NT2/D1 (cell line): ENCODE results near the gene MYO7B.
"Not testable (repeated sequence)": the region's sequence is repeated elsewhere in the genome, so short reads cannot be mapped to it uniquely, and the experiment has no call there.

Source experiments
- DNase-seq: peaks from one replicate; pipeline ENCODE4 v3.0.0-alpha.2; 2011; ENCODE audit warnings: low read depth, low spot score
- H3K27me3 ChIP-seq: 2 replicates; pipeline ENCODE4 v1.6.0; 2011; ENCODE audit warnings: mild to moderate bottlenecking; ENCODE audit not compliant: insufficient read length, insufficient read depth
- H3K36me3 ChIP-seq: 2 replicates; pipeline ENCODE4 v1.6.1; 2011; ENCODE audit warnings: mild to moderate bottlenecking, low read length, mixed read lengths; ENCODE audit not compliant: insufficient read depth, insufficient read length
- H3K4me1 ChIP-seq: 2 replicates; pipeline ENCODE4 v1.5.1; 2011; ENCODE audit not compliant: insufficient read depth, insufficient read length
- H3K4me3 ChIP-seq: 2 replicates; pipeline ENCODE4 v1.5.1; 2011; ENCODE audit warnings: low read depth; ENCODE audit not compliant: insufficient read length
- H3K9ac ChIP-seq: 2 replicates; pipeline ENCODE4 v1.6.0; 2011; ENCODE audit warnings: low read depth; ENCODE audit not compliant: insufficient read length
- H3K9me3 ChIP-seq: 2 replicates; pipeline ENCODE4 v1.5.1; 2011; ENCODE audit warnings: mild to moderate bottlenecking, low read length; ENCODE audit not compliant: insufficient read depth
- SUZ12 ChIP-seq: IDR thresholded peaks from 2 replicates; pipeline ENCODE4 v1.6.1; 2011; ENCODE audit not compliant: insufficient read length, insufficient read depth; ENCODE audit errors: extremely low read depth
- YY1 ChIP-seq: IDR thresholded peaks from 2 replicates; pipeline ENCODE4 v1.6.1; 2011; ENCODE audit not compliant: insufficient read length, insufficient read depth
- ZNF274 ChIP-seq: IDR thresholded peaks from 2 replicates; pipeline ENCODE4 v1.6.1; 2011; ENCODE audit warnings: mild to moderate bottlenecking, low read depth, low read length

MYO7B gene

GRCh38 chr2:127565261-127566138 is 30.0 kb downstream of the MYO7B start:
- no peak overlapping the region for H3K9ac ChIP-seq
- H3K4me1 ChIP-seq, result peaks cover 16% of the 10 kb centered on the region
- no peak for TF ChIP-seq SUZ12
- TF ChIP-seq YY1, result no peak
- TF ChIP-seq ZNF274, result no peak
- H3K4me3 ChIP-seq, result no peak overlapping the region
- H3K36me3 ChIP-seq, result no peaks in the 10 kb centered on the region
- DNase-seq, result no peak
- H3K9me3 ChIP-seq, result no peaks in the 10 kb centered on the region
- no peaks in the 10 kb centered on the region for H3K27me3 ChIP-seq

DNA sequence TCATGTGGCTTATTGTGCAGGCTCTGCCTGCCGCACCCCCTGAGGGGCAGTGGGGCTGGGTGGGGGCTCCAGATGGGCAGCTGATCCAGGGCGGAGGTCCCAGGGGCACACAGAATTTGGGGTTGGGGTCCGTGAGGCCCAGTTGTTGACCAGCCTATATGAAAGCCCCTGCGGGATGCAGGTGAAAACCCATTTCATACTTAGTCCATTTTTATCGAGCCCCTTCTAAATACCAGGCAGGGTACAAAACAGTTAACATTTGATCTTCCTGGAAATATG is 30.6 kb downstream of the MYO7B start:
- Histone ChIP-seq H3K36me3 (no peaks in the 10 kb centered on the region), H3K9me3 (no peaks in the 10 kb centered on the region), H3K9ac (no peak overlapping the region), H3K4me3 (no peak overlapping the region), H3K4me1 (peaks cover 16% of the 10 kb centered on the region), H3K27me3 (no peaks in the 10 kb centered on the region)
- TF ChIP-seq SUZ12 (no peak), ZNF274 (no peak), YY1 (no peak)
- no peak for DNase-seq

- TF ChIP-seq YY1 (no peak), ZNF274 (no peak), SUZ12 (no peak)
- no peak overlapping the region for H3K9ac ChIP-seq
- H3K36me3 ChIP-seq, result no peaks in the 10 kb centered on the region
- H3K4me3 ChIP-seq, result no peak overlapping the region
- H3K27me3 ChIP-seq, result no peaks in the 10 kb centered on the region
- no peaks in the 10 kb centered on the region for H3K9me3 ChIP-seq
- peaks cover 16% of the 10 kb centered on the region for H3K4me1 ChIP-seq
- no peak for DNase-seq
Measured at GRCh38 chr2:127566576-127566975, 31.1 kb downstream of the MYO7B start.

DNA sequence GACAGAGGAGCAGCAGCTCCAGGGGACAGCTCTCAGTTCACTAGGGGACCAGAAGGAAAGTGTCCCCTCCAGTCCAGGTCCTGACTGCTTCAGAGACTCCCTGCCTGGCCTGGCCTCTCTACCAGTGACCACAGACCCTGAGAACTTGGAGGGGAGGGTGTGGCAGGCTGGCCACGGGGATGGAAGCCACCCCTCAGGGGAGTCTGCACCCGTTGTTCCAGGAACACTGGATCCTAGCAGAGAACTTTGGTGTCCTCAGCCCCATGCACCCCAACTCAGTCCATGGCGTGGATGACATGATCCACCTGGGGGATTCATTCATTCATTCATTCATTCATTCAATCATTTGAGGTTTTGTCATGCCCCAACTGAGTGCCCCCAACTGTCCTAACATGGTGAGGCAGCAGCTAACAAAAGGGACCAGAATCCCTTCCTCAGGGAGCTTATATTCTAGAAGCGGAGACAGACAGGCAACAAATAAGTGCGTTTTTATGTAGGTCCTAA is 31.9 kb downstream of the MYO7B start:
- Histone ChIP-seq H3K9me3 (no peaks in the 10 kb centered on the region), H3K36me3 (no peaks in the 10 kb centered on the region), H3K27me3 (no peaks in the 10 kb centered on the region), H3K4me1 (peaks cover 16% of the 10 kb centered on the region), H3K9ac (no peak overlapping the region), H3K4me3 (no peak overlapping the region)
- no peak for DNase-seq
- TF ChIP-seq SUZ12 (no peak), ZNF274 (no peak), YY1 (no peak)

- DNase-seq, result no peak
- TF ChIP-seq SUZ12, result no peak
- no peak for TF ChIP-seq YY1
- no peak for TF ChIP-seq ZNF274
- Histone ChIP-seq H3K27me3 (no peaks in the 10 kb centered on the region), H3K36me3 (no peaks in the 10 kb centered on the region), H3K4me1 (peaks cover 16% of the 10 kb centered on the region), H3K9ac (no peak overlapping the region), H3K4me3 (no peak overlapping the region), H3K9me3 (no peaks in the 10 kb centered on the region)
Measured at GRCh38 chr2:127568128-127568527, 32.6 kb downstream of the MYO7B start.

- Histone ChIP-seq H3K36me3 (no peaks in the 10 kb centered on the region), H3K27me3 (no peaks in the 10 kb centered on the region), H3K9ac (no peak overlapping the region), H3K9me3 (no peaks in the 10 kb centered on the region), H3K4me3 (no peak overlapping the region), H3K4me1 (peaks cover 19% of the 10 kb centered on the region)
- no peak for DNase-seq
- TF ChIP-seq YY1 (no peak), ZNF274 (no peak)
Measured at GRCh38 chr2:127569666-127570065, 34.2 kb downstream of the MYO7B start.

- H3K4me3 ChIP-seq, result no peak overlapping the region
- H3K9ac ChIP-seq, result no peak overlapping the region
- no peaks in the 10 kb centered on the region for H3K9me3 ChIP-seq
- no peak for DNase-seq
- H3K36me3 ChIP-seq, result no peaks in the 10 kb centered on the region
- no peak for TF ChIP-seq ZNF274
- H3K4me1 ChIP-seq, result peaks cover 17% of the 10 kb centered on the region
- H3K27me3 ChIP-seq, result no peaks in the 10 kb centered on the region
Measured at GRCh38 chr2:127570282-127571250, 35.1 kb downstream of the MYO7B start.

- not testable (repeated sequence) for H3K9ac ChIP-seq, H3K36me3 ChIP-seq, DNase-seq, H3K4me3 ChIP-seq, H3K9me3 ChIP-seq, H3K27me3 ChIP-seq
- peaks cover 16% of the 10 kb centered on the region for H3K4me1 ChIP-seq
Measured at GRCh38 chr2:127572352-127572751, 36.9 kb downstream of the MYO7B start.
